NCI-H146 treated with DMSO at 0.1 percent for 48 hours (cell line): ENCODE data around the gene SPSB1.

Experiments
- DNase-seq: peaks from one replicate; lab custom pipeline; 2025; ENCODE audit not compliant: unreplicated experiment; lab: John Stamatoyannopoulos, UW

SPSB1 gene

DNA sequence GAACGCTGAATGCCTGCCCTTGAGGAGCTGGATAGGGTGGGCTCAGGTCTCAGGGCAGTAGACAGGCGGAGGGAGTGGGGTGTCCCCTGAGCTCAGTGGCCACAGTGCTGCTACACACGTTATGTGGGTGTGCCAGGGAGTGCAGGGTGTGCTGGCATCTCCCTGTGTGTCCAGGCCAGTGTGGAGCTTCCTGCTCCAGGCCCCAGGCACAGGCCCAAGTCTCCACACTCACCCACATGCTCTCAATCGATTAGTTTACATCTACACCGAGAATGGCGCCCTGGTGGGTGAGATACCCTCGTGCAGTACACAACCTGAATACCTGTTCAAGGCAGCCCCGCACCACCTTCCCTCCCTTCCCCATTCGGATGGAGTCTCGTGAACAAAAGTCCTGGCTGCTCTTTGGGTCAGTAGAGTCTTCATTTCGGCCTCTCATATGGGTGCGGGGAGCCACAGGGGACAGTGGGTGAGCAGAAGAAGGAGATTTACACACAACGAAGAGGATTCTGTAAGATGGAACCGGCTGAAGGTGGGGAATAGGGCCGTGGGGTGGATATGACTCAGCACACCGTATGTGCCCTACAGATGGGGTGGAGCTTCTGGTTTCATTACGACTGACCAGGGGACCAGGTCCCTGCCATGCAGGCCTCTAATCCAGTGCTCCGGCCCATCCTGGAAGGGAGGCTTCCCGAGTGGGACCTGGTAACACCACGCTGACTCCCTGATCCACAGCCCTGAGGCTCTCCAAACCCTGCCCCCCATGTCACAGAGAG, 93.3 kb downstream of the SPSB1 start:
- no peak for DNase-seq

DNA sequence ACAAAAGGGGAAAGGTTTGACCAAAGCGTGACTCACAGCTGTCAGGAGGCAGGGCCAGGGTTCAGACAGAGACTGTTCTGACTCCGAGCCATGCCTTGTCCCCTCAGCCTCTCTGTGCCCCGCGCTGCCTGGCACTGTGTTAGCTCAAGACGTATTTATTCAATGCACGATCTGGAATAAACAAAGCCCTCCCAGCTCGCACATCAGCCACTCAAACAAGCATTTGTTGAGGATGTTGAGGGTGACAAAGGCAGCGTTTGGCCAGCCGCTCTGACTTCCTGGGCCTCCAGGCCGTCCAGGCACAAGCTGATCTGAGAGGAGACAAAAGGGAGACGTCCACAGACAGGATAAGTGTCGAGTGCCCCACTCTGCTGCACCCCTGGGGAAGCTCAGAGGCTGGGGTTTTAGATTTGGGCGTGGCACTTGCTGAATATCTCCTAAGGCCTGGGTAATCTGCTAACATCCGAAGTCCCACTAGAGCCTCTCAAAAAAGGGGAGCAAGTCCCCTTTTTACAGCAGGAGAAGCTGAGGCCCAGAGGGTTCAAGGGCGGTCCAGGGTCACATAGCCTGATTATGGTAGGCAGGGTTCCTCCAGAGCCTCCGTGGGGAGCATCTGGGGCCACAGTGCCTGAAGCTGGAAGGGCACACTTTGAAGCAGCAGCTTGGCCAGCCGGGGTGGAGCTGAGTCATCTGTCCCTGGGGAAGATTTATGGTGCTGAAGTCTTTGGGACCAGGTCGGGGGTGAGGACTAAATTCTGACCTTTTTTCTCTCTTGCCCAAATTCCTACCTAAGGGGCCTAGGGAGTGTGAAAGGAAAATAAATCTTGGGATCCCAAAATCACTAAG, 95.9 kb downstream of the SPSB1 start:
- no peak for DNase-seq

DNA sequence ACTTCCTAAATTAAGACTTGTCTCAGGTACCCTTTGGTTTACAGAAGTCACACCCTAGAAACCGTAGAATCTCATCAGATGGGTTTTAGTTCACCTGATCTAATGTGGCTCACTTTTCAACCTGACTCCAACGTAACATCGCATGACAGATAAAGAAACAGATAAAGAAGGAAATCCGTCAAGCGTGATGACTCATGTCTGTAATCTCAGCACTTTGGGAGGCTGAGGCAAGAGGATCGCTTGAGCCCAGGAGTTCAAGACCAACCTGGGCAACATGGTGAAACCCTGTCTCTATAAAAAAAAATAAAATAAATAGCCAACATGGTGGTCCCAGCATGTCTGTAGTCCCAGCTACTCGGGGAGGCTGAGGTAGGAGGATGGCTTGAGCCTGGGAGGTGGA, 97.3 kb downstream of the SPSB1 start:
- no peak for DNase-seq

DNA sequence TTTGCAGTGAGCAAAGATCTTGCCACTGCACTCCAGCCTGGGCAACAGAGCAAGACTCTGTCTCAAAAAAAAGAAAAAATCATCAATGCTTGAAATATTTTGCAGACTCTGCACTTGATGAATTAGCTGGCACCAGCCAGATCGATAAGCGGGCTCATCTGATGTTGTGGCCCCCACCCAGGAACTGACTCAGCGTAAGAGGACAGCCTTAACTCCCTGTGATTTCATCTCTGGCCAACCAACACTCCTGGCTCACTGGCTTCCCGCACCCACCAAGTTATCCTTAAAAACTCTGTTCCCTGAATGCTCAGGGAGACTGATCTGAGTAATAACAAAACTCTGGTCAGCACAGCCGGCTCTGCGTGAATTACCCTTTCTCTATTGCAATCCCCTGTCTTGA, 98.9 kb downstream of the SPSB1 start:
- no peak for DNase-seq

DNA sequence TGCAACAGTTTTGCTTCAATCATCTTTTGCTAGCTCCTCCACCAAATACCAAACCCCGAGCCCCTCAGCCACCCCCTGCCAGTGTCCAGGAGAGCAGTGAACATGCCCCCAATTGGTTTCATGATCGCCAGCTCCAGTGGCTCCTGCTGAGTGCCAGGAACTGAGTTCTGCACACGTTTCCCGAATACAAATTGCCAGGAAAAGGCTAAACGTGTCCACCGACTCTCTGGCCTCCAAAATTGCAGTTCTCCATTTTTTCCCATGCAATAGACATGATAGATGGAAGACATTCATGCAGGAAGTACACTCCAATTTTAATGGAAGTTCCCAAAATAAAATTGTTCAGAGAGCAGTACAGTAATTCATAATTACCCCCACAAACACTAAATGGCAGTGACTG, 101.3 kb downstream of the SPSB1 start:
- no peak for DNase-seq

DNA sequence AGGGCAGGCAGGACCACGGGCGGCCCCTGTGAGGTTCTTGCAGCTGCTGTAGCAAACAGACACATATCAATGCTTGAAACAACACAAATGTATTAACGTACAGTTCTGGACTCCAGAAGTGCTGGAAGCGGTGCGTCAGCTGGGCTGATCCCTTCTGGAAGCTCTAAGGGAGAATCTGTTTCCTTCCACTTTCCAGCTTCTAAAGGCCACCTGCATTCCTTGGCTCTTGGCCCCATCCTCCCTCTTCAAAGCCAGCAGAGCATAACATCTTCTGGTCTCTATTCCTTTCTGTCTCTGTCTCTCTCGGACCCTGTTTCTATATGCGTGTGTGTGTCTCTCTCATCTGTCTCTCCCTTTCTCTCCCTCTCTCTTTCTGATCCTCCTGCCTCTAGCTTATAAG, 102.3 kb downstream of the SPSB1 start:
- no peak for DNase-seq

DNA sequence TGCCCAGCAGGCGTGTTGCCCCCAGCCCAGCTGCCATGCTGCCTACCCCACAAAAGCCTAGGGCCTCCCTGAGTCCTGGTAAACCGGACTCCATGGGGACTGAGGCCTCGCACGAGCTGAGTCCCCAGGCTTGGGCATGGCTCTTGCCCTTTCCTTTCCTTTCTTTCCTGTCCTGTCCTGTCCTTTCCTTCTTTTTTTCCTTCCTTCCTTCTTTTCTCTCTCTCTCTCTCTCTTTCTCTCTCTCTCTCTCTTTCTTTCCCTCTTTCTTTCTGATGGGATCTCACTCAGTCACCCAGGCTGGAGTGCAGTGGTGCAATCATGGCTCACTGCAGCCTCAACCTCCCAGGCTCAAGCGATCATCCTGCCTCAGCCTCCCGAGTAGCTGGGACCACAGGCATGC, 104.4 kb downstream of the SPSB1 start:
- no peak for DNase-seq

DNA sequence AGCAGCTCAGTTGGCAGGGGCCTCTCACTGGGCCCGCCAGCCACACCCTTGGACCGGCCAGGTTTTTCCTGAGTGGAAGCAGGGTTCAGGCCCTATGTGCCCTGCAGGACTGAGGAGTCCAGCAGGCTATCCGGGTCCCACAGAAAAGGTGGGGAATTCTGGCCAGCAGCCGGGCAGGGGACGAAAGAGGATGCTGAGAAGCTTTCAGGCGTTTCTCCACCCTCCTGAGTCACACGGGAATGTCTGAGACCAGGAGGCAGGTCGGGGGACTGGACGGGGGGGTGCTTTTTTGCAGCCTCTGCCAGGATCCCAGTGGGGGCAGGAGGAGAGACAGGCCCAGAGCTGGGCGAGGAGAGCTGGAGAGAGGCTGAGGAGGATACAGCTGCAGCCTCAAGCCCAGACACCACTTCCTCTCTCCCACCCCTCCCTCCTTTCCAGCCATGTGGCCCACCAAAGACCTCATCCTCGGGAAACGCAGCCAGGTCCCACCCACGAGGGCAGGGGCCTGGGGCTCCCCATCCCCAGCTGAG, 105.4 kb downstream of the SPSB1 start:
- no peak for DNase-seq

DNA sequence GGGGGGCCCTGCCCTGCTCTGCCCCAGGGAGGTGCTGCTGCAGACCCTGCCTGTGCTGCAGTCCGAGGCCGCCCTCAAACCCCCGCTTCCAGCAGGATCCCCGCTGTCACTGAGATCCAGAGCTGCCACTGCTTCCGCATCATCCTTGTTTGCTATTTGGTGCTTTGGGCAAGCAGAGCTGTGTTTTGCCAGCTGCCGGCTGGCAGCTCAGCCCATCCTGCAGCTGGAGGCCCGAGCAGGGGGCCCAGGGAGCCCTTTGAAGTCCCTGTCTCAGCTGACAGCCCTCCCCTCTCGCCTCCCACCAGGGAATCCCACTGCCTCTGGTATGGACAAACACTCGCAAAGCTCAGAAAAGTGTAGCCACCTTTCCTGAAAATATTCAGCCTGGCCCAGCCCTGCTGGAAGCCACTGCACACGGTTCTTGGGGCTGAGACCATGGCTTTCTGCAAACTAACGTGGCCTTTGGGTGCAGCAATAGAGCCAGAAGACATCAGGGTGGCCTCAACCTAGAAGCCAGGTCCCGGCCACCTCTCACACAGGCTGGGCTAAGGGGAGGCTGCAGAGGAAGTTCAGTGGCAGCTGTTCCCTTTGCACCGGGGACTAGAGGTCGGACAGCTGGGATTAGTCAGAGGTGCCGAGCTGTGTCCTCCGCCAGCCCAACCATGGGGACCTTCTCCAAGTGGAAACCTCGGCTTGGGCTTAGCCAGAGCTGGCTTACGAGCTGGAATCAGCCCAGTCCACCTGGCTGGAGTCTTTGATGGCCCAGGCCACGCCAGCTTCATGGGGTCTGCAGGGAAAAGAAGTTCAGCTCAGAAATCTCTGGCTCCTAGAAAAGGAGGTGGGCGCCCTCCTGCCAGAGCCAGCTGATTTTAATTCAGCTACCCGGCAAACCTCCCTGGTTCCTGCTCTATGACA, 107.1 kb downstream of the SPSB1 start:
- DNase-seq = no peak

DNA sequence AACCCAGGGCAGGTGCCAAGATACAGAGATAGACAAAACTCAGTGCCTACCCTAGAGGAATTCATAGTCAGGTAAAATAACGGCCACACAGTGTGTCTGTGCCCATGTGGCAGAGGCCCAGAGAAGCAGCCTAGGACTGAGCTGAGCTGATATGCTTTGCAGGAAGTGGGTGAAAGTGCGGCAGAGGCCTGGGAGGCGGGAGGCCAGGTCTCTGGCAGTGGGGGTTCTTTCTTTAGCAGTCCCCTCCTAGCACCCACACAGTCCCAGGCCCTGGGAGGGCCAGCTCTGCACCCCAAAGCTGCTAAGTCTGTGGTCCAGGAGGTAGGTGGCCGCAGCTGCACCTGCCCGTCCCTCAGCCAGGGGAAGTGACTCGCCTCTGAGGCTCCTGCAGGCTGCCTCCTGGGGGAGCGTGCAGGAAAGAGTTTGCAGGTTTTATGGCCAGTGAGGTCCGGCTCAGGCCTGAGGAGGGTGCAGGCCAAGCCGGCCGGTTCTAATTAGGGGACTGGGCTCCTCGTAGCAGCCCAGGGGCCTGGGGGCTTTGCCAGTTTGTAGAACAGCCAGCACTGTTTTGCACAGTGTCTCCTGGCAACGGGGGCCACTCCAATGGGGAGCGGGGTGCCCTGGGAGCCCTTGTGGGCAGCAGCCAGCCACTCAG, 107.9 kb downstream of the SPSB1 start:
- no peak for DNase-seq

DNA sequence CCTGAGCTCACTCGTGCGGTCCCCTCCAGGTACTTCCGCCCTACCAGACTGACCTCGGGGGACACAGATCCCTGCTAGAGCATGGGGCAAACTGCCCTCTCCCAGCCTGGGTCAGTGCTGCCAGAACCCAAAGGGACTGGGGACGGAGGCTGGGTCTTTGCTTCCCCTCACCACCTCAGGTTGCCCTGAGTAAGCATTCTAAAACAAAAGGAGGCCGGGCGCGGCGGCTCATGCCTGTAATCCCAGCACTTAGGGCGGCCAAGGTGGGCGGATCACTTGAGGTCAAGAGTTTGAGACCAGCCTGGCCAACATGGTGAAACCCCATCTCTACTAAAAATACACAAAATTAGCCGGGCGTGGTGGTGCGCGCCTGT, 108.4 kb downstream of the SPSB1 start:
- DNase-seq = no peak

DNA sequence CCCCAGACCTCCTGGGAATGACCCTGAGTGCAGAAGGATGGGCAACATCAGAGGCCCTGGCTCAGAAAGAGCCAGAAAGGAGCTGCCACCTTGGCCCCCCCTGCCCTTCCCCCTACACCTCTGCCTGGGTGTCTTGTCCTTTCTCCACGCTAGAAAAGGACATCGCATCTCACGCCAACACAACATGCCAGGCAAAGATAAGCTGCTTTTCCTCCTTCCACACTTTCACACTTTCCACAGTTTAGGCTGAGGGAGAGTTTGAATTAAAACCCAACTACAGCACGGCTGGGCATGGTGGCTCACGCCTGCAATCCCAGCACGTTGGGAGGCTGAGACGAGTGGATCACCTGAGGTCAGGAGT, 109.5 kb downstream of the SPSB1 start:
- DNase-seq = no peak

DNA sequence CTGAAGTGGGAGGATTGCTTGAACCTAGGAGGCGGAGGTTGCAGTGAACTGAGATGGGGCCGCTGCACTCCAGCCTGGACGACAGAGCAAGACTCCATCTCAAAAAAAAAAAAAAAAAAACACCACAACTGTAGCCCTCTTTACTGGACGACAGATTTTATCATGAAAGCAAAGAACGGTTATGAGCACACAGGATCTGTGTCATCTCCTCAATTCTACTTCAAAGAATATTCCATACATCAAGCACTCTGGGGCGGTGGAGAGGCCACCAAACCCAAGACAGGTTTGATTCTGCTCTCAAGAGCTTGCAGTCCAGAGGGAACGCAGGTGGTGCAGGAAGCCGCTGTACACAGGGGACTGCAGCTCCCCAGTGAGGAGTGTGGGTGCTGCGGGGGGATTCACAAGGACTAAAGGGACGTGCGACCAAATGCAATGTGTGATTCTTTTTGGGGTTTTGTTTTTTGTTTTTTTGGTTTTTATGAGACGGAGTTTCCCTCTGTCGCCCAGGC, 110.1 kb downstream of the SPSB1 start:
- no peak for DNase-seq

DNA sequence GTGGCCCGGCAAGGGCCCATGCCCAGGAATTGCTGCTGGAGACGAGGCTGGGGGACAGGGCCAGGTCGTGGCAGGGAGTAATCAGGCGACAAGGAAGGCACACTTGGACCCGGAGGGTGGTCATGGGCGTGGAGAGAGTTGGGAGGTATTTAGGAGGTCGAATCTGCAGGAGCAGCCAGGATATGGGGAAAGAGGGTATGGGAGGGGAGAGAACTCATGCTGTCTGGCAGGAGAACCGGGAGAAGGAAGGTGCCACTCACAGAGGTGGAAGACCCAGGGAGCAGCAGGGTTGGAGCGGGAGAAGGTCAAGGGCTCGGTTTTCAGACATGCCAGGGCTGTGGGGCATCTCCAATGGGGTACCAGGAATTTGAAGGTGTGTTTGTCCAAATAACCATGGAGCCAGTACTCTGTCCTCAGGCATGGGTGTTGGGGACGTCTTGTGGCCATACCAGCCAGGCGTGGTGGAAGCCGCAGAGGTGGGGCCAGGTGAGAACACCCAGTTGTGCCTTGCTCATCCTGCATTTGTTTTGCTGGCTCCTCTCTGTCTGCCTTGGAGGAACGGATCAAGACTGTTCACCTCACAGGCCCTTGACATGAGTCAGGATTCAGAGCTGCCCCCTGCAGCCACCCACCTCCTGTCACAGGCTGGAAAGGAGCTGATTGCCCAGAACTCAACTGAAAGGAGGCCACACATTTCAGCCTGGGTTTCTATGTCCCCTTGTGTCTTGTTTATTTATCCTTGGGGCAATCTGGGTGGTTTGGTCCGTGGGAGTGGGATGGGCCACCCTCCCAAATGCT, 111.6 kb downstream of the SPSB1 start:
- DNase-seq = no peak

DNA sequence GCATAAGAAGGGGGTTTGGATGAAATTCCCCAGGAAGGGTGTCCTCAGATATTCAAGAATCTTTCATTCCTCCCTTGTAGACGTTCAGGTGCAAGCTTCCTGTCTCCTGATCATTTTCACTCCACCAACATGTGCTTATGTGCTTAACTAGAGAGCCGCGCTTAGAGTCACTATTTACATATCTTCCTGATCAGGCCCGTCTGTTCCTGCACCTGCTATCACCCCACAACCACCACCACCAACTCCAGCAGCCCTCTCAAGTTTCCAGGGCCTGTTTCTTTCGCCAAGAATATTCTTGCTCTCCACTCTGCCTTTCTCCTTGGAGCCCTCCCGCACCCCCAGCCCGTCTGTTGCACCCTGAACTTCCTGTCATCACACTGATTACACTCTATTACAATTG, 113.4 kb downstream of the SPSB1 start:
- no peak for DNase-seq

DNA sequence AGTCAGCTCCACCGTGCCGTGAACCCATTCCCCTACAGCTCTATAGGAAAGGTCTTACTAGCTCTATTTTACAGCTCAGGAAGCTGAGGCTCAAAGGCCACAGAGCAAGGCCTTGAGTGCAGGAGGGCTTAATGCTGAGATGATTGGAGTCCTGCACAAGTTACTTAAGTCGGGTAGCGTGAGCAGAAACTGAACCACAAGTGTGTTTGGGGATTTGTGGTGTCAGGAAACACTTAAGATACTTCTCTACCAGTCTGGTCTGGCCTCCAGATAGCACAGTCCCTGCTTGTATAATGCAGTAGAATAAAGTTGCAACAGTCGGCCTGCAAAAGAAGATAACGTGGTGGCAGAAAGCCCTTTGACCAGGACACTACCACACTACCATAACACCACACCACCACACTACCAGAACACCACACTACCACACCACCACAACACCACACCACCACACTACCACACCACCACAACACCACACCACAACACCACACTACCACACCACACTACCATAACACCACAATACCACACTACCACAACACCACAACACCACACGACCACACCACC, 118.1 kb downstream of the SPSB1 start:
- no peak for DNase-seq

DNA sequence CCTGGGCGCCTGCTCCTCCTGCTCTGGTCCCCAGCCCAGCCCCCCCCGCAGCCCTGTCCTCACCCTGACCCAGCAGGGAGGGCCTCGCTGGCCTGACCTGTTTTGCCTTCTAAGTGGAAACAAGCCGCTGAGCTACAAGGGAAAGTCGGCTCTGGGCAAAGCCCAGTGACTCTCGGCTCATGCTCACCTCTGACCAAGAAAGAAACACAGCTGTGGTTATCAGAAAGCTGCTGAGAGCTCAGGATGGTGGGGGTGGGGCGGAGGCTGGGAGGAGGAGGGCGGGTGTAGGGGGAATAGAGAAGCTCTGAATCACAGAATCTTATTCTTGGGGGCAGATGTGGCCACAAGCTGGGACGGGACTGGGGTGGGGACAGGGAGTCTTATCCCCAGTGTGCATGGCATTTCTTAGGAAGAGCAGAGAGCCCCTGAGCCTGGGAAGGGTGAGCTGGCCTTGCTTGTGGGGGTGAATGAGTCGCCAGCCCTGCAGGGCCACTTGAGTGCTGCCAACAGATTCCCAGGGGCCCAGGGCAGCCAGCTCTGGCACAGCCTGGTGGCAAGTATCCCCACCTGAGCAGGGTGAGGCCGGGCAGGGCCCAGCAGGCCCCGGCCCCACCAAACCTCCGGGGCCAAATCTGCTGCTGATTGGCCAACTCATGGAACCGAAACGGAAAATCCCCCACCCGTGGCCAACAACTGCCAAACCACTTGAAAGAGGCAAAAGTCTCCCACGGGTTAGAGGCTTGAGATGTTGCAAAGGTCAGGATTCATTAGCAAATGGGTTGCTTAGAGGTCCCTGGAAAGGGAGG, 120.6 kb downstream of the SPSB1 start:
- no peak for DNase-seq

DNA sequence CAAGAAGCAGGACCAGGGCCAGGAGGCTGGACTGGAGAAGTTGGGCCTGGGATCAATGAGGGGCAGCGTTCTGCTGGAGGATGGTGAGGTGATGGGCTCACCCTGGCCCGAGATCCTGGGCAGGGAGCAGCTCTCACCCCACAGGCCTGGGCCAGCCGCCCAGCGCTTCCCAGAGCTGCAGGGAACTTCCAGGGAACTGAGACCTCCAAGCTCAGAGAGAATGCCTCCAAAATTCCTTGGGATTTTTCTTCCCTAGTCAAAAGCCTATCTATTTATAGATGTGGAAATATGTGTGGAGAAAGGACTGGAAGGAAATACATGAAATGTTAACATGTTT, 121.2 kb downstream of the SPSB1 start:
- DNase-seq = no peak

DNA sequence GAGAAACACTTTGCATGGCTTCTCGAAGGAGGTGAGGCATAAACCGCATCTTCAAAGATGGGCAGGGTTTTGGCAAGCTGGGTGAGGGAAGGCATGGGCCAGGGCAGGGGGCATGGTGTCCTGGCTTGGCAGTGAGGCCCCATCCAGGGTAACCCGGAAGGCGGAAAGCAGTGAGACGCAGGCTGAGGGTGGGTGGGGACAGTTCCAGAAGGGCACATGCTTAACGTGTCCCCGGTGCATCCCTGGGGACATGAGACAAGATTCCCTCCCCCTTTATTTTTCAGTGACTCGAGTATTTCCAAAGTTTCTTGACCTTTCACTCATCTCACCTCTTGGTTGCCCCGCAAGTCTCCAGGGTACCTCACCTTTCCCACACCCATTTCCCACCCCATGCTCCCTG, 123.8 kb downstream of the SPSB1 start:
- no peak for DNase-seq
